Adrenal gland (tissue), 12 donors: ENCODE results near the gene GALNT18. TPM values are rescaled to one million over a fixed set of nuclear protein-coding genes. Genes with fewer than 3 reads are reported as not detected.

Experiments
- DNase-seq, 7 donors: peaks; one replicate each; pipeline ENCODE4 v3.0.0-alpha.2; 2019 to 2020
- H3K27ac ChIP-seq, 5 donors: fragments of 200-600 bp; sonication (generic) in 4 of 5; 1 replicate in 3 of 5; 2 replicates in 2 of 5; pipeline versions ENCODE4 v1.5.1 to v1.8.0; 2016 to 2020; ENCODE audit warnings: mild to moderate bottlenecking in 1 of 5
- H3K27me3 ChIP-seq: fragments of 200-600 bp; 2 replicates; pipeline ENCODE4 v1.8.0; 2021
- H3K36me3 ChIP-seq, 2 donors: fragments of 200-600 bp; replicated peaks in 1 of 2; 1 replicate in 1 of 2; 2 replicates in 1 of 2; pipeline versions ENCODE4 v1.5.1 to v1.8.0; 2018 to 2022
- H3K4me1 ChIP-seq, 2 donors: fragments of 200-600 bp; replicated peaks in 1 of 2; 1 replicate in 1 of 2; 2 replicates in 1 of 2; pipeline versions ENCODE4 v1.5.1 to v1.8.0; 2018 to 2021
- H3K4me3 ChIP-seq, 4 donors: fragments of 200-600 bp; sonication (generic) in 3 of 4; one replicate each; pipeline ENCODE4 v1.5.1; 2016 to 2018
- H3K9me3 ChIP-seq, 3 donors: fragments of 200-600 bp; sonication (generic) in 1 of 3; replicated peaks in 1 of 3; 1 replicate in 2 of 3; 2 replicates in 1 of 3; pipeline versions ENCODE4 v1.5.1 to v1.8.0; 2016 to 2021
- CTCF ChIP-seq, 6 experiments: fragments of 450-650 bp in 4 of 6; fragments of 200-600 bp in 2 of 6; sonication (generic) in 1 of 6; IDR thresholded peaks; 1 replicate in 5 of 6; 2 replicates in 1 of 6; pipeline versions ENCODE4 v1.5.1 to v1.8.0; 2016 to 2021; ENCODE audit warnings: antibody characterized with exemption in 6 of 6, mild to moderate bottlenecking in 2 of 6, moderate library complexity in 1 of 6
- POLR2A ChIP-seq, 2 donors: fragments of 450-650 bp; IDR thresholded peaks; one replicate each; pipeline ENCODE4 v1.6.1; 2017; ENCODE audit warnings: antibody characterized with exemption in 2 of 2, mild to moderate bottlenecking in 2 of 2, moderate library complexity in 1 of 2
- WGBS, 4 donors: extraction: QIAGEN DNeasy Blood & Tissue Kit in 2 of 4; methylation state at CpG; one replicate each; pipeline versions ENCODE4 v1.1.5 to v1.1.7; 2013 to 2017; 5-methylcytosine and 5-hydroxymethylcytosine counted together
- intact Hi-C, 2 donors: fragments of 100-400 bp; cut with DNase I; formaldehyde crosslinking; loops; one replicate each; pipeline versions ENCODE4 v1.14.1 to v1.15.0; 2022 to 2023
- polyA plus RNA-seq, 3 donors: library from polyadenylated mRNA; stranded (reverse); fragments of 200-250 nt in 2 of 3; fragments of 350-450 nt in 1 of 3; fragmentation: Illumina TruSeq in 1 of 3; extraction: RNeasy Lipid Tissue Mini Kit (QIAGEN cat#74804) in 1 of 3; gene quantifications; one replicate each; pipeline ENCODE4 v1.2.3, GENCODE V29; 2013 to 2014
- total RNA-seq, 9 donors: library from RNA; depleted of rRNA in 4 of 9; stranded (reverse); fragments of >200 nt in 4 of 9; fragments of 120-200 nt in 1 of 9; fragmentation: NEBNext Ultra II Directional in 1 of 9; extraction: Animal tissue kit (Norgen Biotek cat#: 25700) in 1 of 9; gene quantifications; one replicate each; pipeline versions ENCODE4 v1.1.0 to v1.2.4, GENCODE V29; 2013 to 2023
- donor health status: healthy with polysubstance abuse.
- donor health status: Bipolar disorder and iron deficiency.
- donor health status: DM: yes; HTN: yes; CAD: no.
- donor health status: DM: no; HTN: no; CAD: no.
- donor health status: DM: no; HTN: no; CAD: no.
- donor health status: DM: yes; HTN: yes; CAD: no.

GALNT18 gene
- total and polyA plus RNA-seq, 12 donors = 1.4 to 15.1 (median 6.4) TPM

GRCh38 chr11:11514246-11514645 is 107.6 kb downstream of the GALNT18 start:
- H3K27me3 ChIP-seq = no peaks in the 10 kb centered on the region
- TF ChIP-seq POLR2A (IDR thresholded peaks at IDR 0.05) = no peak
- TF ChIP-seq CTCF (IDR thresholded peaks at IDR 0.05) = no peak
- 85 to 97% (median 92%) methylated on average over 3 of the region's 3 CpGs for WGBS, 4 donors
- no peaks in the 10 kb centered on the region for H3K9me3 ChIP-seq
- H3K4me3 ChIP-seq = no peak overlapping the region
- intact Hi-C loops = no loop called here
- DNase-seq = no peak
- H3K27ac ChIP-seq = no peak overlapping the region
- H3K36me3 ChIP-seq = no peaks in the 10 kb centered on the region
- H3K4me1 ChIP-seq = peaks cover 0 to 6% of the 10 kb centered on the region in 2 donors

GRCh38 chr11:11513422-11513821 is 108.4 kb downstream of the GALNT18 start:
- intact Hi-C loops = no loop called here
- DNase-seq = no peak
- no peaks in the 10 kb centered on the region for H3K27me3 ChIP-seq
- TF ChIP-seq CTCF (IDR thresholded peaks at IDR 0.05) = no peak
- no peak for TF ChIP-seq POLR2A (IDR thresholded peaks at IDR 0.05)
- H3K27ac ChIP-seq = no peak overlapping the region
- H3K36me3 ChIP-seq = no peaks in the 10 kb centered on the region
- H3K9me3 ChIP-seq = no peaks in the 10 kb centered on the region
- H3K4me3 ChIP-seq = no peak overlapping the region
- H3K4me1 ChIP-seq = peaks cover 0 to 6% of the 10 kb centered on the region in 2 donors
- WGBS, 4 donors = 81 to 87% (median 85%) methylated on average over 3 of the region's 3 CpGs

- DNase-seq = no peak
- H3K4me3 ChIP-seq = no peak overlapping the region
- no peaks in the 10 kb centered on the region for H3K27me3 ChIP-seq
- no peaks in the 10 kb centered on the region for H3K36me3 ChIP-seq
- peaks cover 0 to 6% of the 10 kb centered on the region in 2 donors for H3K4me1 ChIP-seq
- intact Hi-C loops = no loop called here
- WGBS, 4 donors = 64 to 81% (median 74%) methylated on average over 4 of the region's 4 CpGs
- H3K27ac ChIP-seq = no peak overlapping the region
- no peak for TF ChIP-seq CTCF (IDR thresholded peaks at IDR 0.05)
- H3K9me3 ChIP-seq = no peaks in the 10 kb centered on the region
Observed at GRCh38 chr11:11512929-11513328, 108.9 kb downstream of the GALNT18 start.

GRCh38 chr11:11512502-11512901 is 109.3 kb downstream of the GALNT18 start:
- H3K9me3 ChIP-seq = no peaks in the 10 kb centered on the region
- intact Hi-C loops = no loop called here
- H3K4me1 ChIP-seq = peaks cover 0 to 6% of the 10 kb centered on the region in 2 donors
- H3K27ac ChIP-seq = no peak overlapping the region
- no peaks in the 10 kb centered on the region for H3K36me3 ChIP-seq
- no peaks in the 10 kb centered on the region for H3K27me3 ChIP-seq
- TF ChIP-seq CTCF (IDR thresholded peaks at IDR 0.05) = no peak
- TF ChIP-seq POLR2A (IDR thresholded peaks at IDR 0.05) = no peak
- WGBS, 4 donors = 79 to 94% (median 92%) methylated on average over 6 of the region's 6 CpGs
- no peak overlapping the region for H3K4me3 ChIP-seq
- no peak for DNase-seq
